HUES6 (cell line): ENCODE results near the gene SLAMF8.

Source experiments
- H3K27ac ChIP-seq: 2 replicates; pipeline ENCODE4 v1.7.0; 2013; ENCODE audit warnings: low read depth, mild to moderate bottlenecking, low read length, inconsistent platforms
- H3K27me3 ChIP-seq: 2 replicates; pipeline ENCODE4 v1.6.1; 2013; ENCODE audit warnings: low read length; ENCODE audit not compliant: control insufficient read depth, insufficient read depth
- H3K36me3 ChIP-seq: 2 replicates; pipeline ENCODE4 v1.6.1; 2013; ENCODE audit warnings: low read length; ENCODE audit not compliant: control insufficient read depth, insufficient read depth
- H3K4me1 ChIP-seq: 2 replicates; pipeline ENCODE4 v1.6.1; 2013; ENCODE audit warnings: low read length; ENCODE audit not compliant: control insufficient read depth, insufficient read depth
- H3K4me3 ChIP-seq: 2 replicates; pipeline ENCODE4 v1.5.1; 2013; ENCODE audit warnings: low read depth, low read length
- H3K9ac ChIP-seq: one replicate; pipeline ENCODE4 v1.6.1; 2013; ENCODE audit warnings: mild to moderate bottlenecking, low read length
- H3K9me3 ChIP-seq: 2 replicates; pipeline ENCODE4 v1.6.1; 2013; ENCODE audit warnings: low read depth, low read length; ENCODE audit not compliant: control insufficient read depth, insufficient read depth

Gene SLAMF8

GRCh38 chr1:159831412-159832141, 4.9 kb downstream of the SLAMF8 start:
- Histone ChIP-seq H3K27me3 (peaks cover under 1% of the 10 kb centered on the region; the same call in 1 of the 2 replicates), H3K27ac (no peak overlapping the region), H3K36me3 (no peaks in the 10 kb centered on the region), H3K4me3 (no peak overlapping the region), H3K9me3 (no peaks in the 10 kb centered on the region), H3K9ac (no peak overlapping the region), H3K4me1 (peaks cover 8% of the 10 kb centered on the region; the same call in 1 of the 2 replicates)

GRCh38 chr1:159832309-159832708, 5.6 kb downstream of the SLAMF8 start:
- no peaks in the 10 kb centered on the region for H3K9me3 ChIP-seq

GRCh38 chr1:159835356-159835755, 8.7 kb downstream of the SLAMF8 start:
- Histone ChIP-seq H3K4me1 (peaks cover 4% of the 10 kb centered on the region; the same call in 1 of the 2 replicates), H3K27ac (no peak overlapping the region), H3K36me3 (no peaks in the 10 kb centered on the region), H3K4me3 (no peak overlapping the region), H3K9ac (no peak overlapping the region), H3K9me3 (no peaks in the 10 kb centered on the region), H3K27me3 (no peaks in the 10 kb centered on the region)

More at GRCh38 chr1:159832309-159832708, 5.6 kb downstream of the SLAMF8 start:
- H3K36me3 ChIP-seq: no peaks in the 10 kb centered on the region
- no peak overlapping the region for H3K4me3 ChIP-seq
- H3K4me1 ChIP-seq: peaks cover 8% of the 10 kb centered on the region; the same call in 1 of the 2 replicates
- H3K9ac ChIP-seq: no peak overlapping the region
- no peaks in the 10 kb centered on the region for H3K27me3 ChIP-seq
- H3K27ac ChIP-seq: no peak overlapping the region

GRCh38 chr1:159835862-159836525, 9.3 kb downstream of the SLAMF8 start:
- Histone ChIP-seq H3K27me3 (no peaks in the 10 kb centered on the region), H3K4me1 (peaks cover 4% of the 10 kb centered on the region; the same call in 1 of the 2 replicates), H3K4me3 (no peak overlapping the region), H3K36me3 (no peaks in the 10 kb centered on the region), H3K9me3 (no peaks in the 10 kb centered on the region), H3K27ac (no peak overlapping the region), H3K9ac (no peak overlapping the region)

GRCh38 chr1:159838715-159839114, 12.0 kb downstream of the SLAMF8 start:
- no peaks in the 10 kb centered on the region for H3K9me3 ChIP-seq
- H3K9ac ChIP-seq: no peak overlapping the region
- H3K36me3 ChIP-seq: no peaks in the 10 kb centered on the region
- no peak overlapping the region for H3K27ac ChIP-seq
- H3K4me3 ChIP-seq: no peak overlapping the region
- H3K4me1 ChIP-seq: peaks cover 3% of the 10 kb centered on the region; the same call in 1 of the 2 replicates
- H3K27me3 ChIP-seq: peaks cover 3% of the 10 kb centered on the region; the same call in 1 of the 2 replicates

GRCh38 chr1:159839116-159839849, 12.6 kb downstream of the SLAMF8 start:
- Histone ChIP-seq H3K4me1 (peaks cover 3% of the 10 kb centered on the region; the same call in 1 of the 2 replicates), H3K27ac (no peak overlapping the region), H3K4me3 (no peak overlapping the region), H3K9ac (no peak overlapping the region), H3K36me3 (no peaks in the 10 kb centered on the region), H3K9me3 (no peaks in the 10 kb centered on the region), H3K27me3 (peaks cover 6% of the 10 kb centered on the region; the same call in 1 of the 2 replicates)

GRCh38 chr1:159841749-159842148, 15.1 kb downstream of the SLAMF8 start:
- H3K27ac ChIP-seq: no peak overlapping the region

GRCh38 chr1:159843459-159843858, 16.8 kb downstream of the SLAMF8 start:
- H3K9ac ChIP-seq: no peak overlapping the region
- H3K9me3 ChIP-seq: no peaks in the 10 kb centered on the region
- no peak overlapping the region for H3K27ac ChIP-seq
- H3K4me1 ChIP-seq: peaks cover 3% of the 10 kb centered on the region; the same call in 1 of the 2 replicates
- no peaks in the 10 kb centered on the region for H3K36me3 ChIP-seq
- no peak overlapping the region for H3K4me3 ChIP-seq
- H3K27me3 ChIP-seq: peaks cover 11% of the 10 kb centered on the region; the same call in 1 of the 2 replicates

More at GRCh38 chr1:159841749-159842148, 15.1 kb downstream of the SLAMF8 start:
- Histone ChIP-seq H3K9ac (no peak overlapping the region), H3K36me3 (no peaks in the 10 kb centered on the region), H3K27me3 (peaks cover 11% of the 10 kb centered on the region; the same call in 1 of the 2 replicates), H3K9me3 (no peaks in the 10 kb centered on the region), H3K4me1 (peaks cover 3% of the 10 kb centered on the region; the same call in 1 of the 2 replicates), H3K4me3 (no peak overlapping the region)

GRCh38 chr1:159845751-159846629, 19.3 kb downstream of the SLAMF8 start:
- H3K9me3 ChIP-seq: no peaks in the 10 kb centered on the region
- H3K36me3 ChIP-seq: no peaks in the 10 kb centered on the region
- no peak overlapping the region for H3K9ac ChIP-seq
- no peak overlapping the region for H3K4me3 ChIP-seq
- H3K27me3 ChIP-seq: peaks cover 11% of the 10 kb centered on the region; the same call in 1 of the 2 replicates
- peaks cover 3% of the 10 kb centered on the region; the same call in 1 of the 2 replicates for H3K4me1 ChIP-seq
- H3K27ac ChIP-seq: no peak overlapping the region

- Histone ChIP-seq H3K36me3 (no peaks in the 10 kb centered on the region), H3K4me1 (no peaks in the 10 kb centered on the region), H3K27me3 (peaks cover 11% of the 10 kb centered on the region; the same call in 1 of the 2 replicates), H3K4me3 (no peak overlapping the region), H3K9me3 (no peaks in the 10 kb centered on the region), H3K9ac (no peak overlapping the region), H3K27ac (no peak overlapping the region)
These were observed 20.6 kb downstream of the SLAMF8 start for GRCh38 chr1:159847231-159847630.
